Epithelial cell of proximal tubule (primary cell): Measurements from ENCODE around the gene FOXF1. TPM values are rescaled to one million over a fixed set of nuclear protein-coding genes. Genes with fewer than 3 reads are reported as not detected.

ENCODE experiments used
- DNase-seq: peaks from one replicate; pipeline ENCODE4 v3.0.0-alpha.2; 2011; ENCODE audit warnings: low read depth
- H3K4me3 ChIP-seq: 2 replicates; pipeline ENCODE4 v1.5.1; 2011; ENCODE audit warnings: low read depth, mild to moderate bottlenecking, low read length
- total RNA-seq: library from RNA; depleted of rRNA; stranded (reverse); fragments of >200 nt; gene quantifications from 2 replicates; pipeline ENCODE4 v1.2.3, GENCODE V29; 2015
- TF ChIP-seq, protein P1 (sequence below): conservative IDR thresholded peaks from 2 replicates; pipeline ENCODE4 v1.5.1; 2012; ENCODE audit warnings: low read depth, mild to moderate bottlenecking, low read length

FOXF1 gene
- total RNA-seq, 1 donor from 2014 or later, result 0.12 TPM

DNA sequence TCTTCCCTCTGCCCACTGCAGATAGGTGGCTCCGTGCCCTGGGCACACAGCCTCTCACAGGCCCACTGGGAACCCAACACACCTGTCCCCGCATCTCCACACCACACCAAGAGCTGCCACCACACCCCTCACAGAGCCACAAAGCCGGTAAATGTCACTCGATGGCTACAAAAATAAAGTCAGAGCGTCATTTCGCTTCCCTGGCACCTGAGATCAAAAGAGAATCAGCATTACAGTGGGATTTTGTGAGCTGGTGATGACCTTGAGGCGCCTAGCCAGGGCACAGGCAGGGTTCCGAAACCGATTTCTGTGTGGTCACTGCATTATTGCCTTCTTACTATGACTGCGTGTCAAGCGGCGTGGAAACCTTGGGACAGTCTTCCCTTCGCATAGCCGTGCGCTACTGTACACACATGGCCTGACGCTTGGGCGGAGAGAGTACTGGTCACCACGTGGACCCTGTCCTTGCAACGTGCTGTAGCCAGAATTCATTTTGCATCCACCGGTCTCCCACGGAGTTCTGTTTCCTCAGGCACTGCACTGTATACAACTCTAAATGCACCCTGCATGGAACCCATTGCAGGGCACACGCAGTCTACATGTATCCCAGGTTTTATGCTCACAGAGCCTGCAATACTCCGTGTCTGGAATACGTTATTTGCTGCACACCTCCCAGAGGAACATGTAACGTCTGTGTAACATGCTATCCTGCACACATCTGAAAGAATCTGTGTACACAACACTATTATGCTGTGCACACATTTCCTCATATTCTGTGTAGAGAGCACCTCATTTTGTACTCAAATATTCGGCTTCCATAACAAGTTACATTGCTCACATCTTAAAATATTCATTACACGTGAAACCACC, 5.8 kb upstream of the FOXF1 start:
- TF ChIP-seq, protein P1, sequence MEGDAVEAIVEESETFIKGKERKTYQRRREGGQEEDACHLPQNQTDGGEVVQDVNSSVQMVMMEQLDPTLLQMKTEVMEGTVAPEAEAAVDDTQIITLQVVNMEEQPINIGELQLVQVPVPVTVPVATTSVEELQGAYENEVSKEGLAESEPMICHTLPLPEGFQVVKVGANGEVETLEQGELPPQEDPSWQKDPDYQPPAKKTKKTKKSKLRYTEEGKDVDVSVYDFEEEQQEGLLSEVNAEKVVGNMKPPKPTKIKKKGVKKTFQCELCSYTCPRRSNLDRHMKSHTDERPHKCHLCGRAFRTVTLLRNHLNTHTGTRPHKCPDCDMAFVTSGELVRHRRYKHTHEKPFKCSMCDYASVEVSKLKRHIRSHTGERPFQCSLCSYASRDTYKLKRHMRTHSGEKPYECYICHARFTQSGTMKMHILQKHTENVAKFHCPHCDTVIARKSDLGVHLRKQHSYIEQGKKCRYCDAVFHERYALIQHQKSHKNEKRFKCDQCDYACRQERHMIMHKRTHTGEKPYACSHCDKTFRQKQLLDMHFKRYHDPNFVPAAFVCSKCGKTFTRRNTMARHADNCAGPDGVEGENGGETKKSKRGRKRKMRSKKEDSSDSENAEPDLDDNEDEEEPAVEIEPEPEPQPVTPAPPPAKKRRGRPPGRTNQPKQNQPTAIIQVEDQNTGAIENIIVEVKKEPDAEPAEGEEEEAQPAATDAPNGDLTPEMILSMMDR, result no peak
- H3K4me3 ChIP-seq, result no peak overlapping the region
- no peak for DNase-seq

DNA sequence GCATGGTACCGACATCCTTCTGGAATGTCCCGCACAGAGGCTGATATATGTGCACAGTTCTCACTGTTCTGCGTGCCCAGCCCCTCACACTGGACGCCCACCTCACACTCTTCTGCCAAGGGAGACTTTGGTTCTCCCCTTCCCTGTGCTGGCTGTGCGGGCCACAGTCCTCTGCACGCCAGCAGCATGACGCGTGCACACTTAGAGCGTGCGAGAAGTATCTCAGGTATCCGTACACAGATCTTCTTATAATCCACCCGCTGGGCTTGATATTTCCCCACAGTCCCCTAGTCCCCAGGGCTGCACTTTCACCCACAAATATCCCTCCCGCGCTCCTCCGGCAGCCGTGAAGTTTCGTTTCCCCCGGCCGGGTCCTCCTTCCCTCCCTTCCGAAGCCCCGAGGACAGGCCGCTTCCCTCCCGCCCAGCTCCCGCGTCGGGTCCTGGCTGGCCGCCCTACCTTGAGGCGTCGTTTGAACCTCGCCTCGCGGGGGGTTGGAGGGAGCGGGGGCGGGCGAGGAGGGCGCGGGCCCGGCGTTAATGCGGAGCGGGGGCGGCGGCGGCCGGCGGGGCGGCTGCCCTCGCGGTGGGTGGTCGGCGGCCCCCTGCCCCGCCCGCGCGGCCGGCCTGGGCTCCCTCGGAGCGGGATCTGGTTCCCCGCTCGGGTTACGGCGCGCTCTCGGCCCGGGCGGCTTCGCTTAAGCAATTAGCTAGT, 5.0 kb upstream of the FOXF1 start:
- H3K4me3 ChIP-seq, result no peak overlapping the region
- TF ChIP-seq, protein P1, result no peak
- DNase-seq, result no peak

DNA sequence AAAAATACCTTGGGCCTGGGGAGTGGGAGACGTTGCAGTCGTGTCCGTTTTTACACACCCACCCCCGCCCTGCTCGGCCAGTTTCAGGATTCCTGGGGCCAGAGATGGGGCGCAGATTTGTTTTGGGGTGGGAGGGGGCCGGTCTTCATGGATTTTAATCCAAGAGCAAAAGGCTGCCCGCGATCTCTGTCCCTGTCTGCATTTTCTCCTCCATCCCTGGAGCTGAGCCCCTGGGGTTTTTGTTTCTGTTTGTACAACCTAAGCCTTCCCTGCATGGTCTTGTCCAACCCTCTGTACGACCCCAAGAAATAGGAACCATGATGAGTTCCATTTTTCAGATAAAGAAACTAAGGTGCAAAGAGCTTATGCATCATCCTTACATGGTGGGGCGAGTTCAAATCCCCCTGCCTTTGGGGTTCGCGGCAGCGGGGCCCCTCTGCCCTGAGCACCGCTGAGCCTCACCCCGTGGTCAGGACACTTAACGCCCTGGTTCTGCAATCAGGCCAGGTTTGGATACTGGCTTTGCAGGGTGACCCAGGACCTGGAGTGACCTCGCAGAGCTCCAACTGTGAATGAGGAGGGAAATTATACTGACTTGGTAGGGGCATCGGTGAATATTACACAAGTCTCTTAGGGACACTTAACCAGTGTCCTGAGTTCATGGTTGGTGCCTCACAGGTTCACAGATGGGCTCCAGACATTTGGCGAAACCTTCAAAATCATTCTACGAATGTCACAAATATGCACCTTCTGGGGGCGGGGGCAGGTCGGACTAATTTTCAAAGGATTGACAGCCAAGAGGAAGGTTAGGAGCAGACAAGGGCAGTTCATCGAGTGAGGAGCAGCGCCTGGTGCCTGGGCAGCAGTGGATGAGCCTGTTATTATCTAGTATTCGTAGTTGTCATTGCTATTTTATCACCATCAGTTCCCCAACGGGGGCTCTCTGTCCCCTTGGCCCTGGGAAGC, 4.1 kb upstream of the FOXF1 start:
- no peak overlapping the region for H3K4me3 ChIP-seq
- TF ChIP-seq, protein P1, result no peak
- no peak for DNase-seq

DNA sequence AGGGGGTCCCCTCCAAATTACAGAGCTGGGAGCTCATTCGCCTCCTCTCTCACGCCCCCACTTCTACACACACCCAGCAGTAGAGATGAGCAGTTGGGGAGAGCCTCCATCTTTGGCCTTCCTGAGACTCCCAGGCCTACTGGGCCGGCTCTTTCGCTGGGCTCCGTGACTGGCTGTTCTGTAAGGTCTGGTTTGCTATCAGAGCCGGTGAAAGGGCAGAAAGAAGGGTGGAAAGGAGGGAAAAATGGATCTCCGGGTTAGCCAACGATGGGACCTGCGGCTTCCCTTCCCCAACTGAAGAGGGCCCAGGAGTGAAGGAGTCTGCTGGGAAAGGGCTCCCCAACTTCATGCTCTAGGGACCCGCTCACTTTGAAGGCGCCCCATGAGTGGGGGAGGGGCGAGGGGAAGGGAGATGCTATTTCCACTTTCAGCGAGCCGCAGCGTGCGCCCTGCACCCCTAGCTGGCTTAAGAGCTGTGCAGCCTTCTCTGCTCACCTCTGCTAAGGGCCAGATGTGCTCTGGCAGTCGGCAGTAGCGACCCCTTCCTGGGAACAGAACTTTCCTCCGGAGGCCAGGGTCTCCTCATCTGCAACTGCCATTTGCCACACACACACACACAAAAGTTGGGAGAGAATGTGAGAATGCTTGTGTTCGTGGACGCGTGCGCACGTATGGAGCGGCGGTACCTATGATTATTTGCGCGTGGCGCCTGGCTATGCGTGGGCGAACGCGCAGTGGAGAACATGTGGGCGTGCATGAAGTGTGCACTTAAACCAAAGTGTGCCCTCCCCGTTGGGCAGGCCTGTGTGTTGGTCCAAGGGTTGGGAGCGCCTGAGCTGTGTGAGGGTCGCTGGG, 2.9 kb upstream of the FOXF1 start:
- TF ChIP-seq, protein P1, result no peak
- H3K4me3 ChIP-seq, result no peak overlapping the region
- no peak for DNase-seq

DNA sequence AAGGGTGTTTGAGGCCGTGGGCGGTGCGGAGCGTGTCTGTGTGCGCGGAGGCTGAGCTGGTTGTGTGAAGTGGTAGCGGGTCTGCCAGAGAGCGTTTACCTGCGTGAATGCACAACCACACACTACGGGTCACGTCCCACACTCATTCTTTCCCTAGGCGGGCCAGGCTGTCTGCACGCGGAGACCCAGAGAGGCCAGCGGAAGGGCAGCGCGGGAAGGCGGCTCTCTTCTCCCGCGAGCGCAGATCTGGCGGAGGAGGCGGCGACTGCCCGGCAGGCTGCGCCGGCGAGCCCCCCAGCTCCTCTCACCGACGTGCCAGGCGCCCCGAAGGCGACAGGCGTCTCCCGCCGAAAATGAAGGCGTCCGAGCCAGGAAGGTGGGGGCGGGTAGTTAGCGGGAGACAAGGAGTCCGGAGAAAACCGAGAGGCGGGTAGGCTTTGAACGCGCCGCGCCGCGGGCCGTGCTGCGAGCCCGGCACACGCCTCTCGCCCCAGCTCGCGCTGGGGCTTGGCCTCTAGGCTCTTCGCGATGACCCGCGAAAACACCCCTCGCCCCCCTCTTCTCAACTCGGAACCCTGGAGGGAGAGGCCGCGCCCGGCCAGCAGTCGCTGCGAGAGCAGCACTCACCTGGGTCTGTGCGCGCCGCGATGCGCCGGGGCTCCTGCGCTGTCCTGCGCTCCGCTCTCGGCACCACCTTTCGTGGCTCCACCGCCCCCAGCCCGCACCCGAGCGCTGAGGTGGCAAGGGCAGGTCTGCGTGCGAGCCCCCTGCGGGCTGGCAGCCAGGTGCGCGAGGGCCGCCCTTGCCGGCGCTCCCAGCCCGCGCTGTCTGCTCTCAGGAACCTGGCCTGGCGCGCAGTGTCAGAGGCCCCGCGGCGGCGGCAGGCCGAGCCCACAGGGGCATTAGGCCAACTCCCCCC, 2.0 kb upstream of the FOXF1 start:
- no peak for DNase-seq
- TF ChIP-seq, protein P1, result no peak
- H3K4me3 ChIP-seq, result no peak overlapping the region
